Stomach (tissue), 4 donors: ENCODE measurements around the gene DNAJB1.

Experiments
- POLR2A ChIP-seq, 4 donors: fragments of 450-650 bp; IDR thresholded peaks; one replicate each; pipeline ENCODE4 v1.6.1; 2016; ENCODE audit warnings: antibody characterized with exemption in 4 of 4, control low read depth in 2 of 4, mild to moderate bottlenecking in 1 of 4, moderate library complexity in 1 of 4
- POLR2AphosphoS5 ChIP-seq, 3 donors: sonication (generic); formaldehyde crosslinking; IDR thresholded peaks; one replicate each; pipeline ENCODE4 v1.6.1; 2016; ENCODE audit warnings: antibody characterized with exemption in 3 of 3
- TF ChIP-seq, protein P1 (sequence below), 7 experiments: fragments of 450-650 bp in 4 of 7; fragments of 200-600 bp in 3 of 7; sonication (generic) in 3 of 7; IDR thresholded peaks; one replicate each; pipeline ENCODE4 v1.5.1; 2016 to 2019; ENCODE audit warnings: antibody characterized with exemption in 7 of 7, control low read depth in 2 of 7, mild to moderate bottlenecking in 1 of 7

DNA sequence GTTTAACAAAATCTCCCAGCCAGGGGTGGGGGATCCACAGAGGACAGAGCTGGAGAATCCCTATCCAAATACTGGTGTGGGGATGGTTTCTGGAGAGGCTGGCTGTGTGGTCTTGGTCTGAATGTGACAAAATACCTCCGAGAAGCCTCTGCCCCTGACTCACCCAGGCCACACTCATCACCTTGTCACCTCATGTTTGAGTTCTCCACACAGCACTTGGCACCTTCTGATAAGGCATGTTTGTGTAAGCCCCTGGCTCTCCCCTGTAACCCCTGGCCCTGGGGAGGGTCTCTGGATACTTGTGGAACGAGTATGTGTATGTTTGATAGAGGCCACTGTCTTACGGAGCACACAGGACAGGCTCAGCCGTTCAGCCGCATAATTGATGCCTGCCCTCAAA, 25.9 kb upstream of the DNAJB1 start:
- TF ChIP-seq, protein P1, sequence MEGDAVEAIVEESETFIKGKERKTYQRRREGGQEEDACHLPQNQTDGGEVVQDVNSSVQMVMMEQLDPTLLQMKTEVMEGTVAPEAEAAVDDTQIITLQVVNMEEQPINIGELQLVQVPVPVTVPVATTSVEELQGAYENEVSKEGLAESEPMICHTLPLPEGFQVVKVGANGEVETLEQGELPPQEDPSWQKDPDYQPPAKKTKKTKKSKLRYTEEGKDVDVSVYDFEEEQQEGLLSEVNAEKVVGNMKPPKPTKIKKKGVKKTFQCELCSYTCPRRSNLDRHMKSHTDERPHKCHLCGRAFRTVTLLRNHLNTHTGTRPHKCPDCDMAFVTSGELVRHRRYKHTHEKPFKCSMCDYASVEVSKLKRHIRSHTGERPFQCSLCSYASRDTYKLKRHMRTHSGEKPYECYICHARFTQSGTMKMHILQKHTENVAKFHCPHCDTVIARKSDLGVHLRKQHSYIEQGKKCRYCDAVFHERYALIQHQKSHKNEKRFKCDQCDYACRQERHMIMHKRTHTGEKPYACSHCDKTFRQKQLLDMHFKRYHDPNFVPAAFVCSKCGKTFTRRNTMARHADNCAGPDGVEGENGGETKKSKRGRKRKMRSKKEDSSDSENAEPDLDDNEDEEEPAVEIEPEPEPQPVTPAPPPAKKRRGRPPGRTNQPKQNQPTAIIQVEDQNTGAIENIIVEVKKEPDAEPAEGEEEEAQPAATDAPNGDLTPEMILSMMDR (IDR thresholded peaks at IDR 0.05) = no peak
- TF ChIP-seq POLR2A (IDR thresholded peaks at IDR 0.05) (no peak), POLR2AphosphoS5 (IDR thresholded peaks at IDR 0.05) (no peak)
